Measurements from ENCODE around the gene NOTUM.

- TF ChIP-seq CTCF (conservative IDR thresholded peaks at IDR 0.05; ENCODE audit: low read depth, low read length) (no peak), EZH2 (IDR thresholded peaks at IDR 0.05; ENCODE audit: borderline replicate concordance, low read depth, low read length, poor library complexity, severe bottlenecking) (no peak)
Observed at GRCh38 chr17:81905993-81906392, 55.0 kb downstream of the NOTUM start.

Measured in A673 (cell line).